RPMI8226 (cell line): ENCODE measurements around the gene GBP7.
"Not testable (repeated sequence)": the region's sequence is repeated elsewhere in the genome, so short reads cannot be mapped to it uniquely, and the experiment has no call there.

Experiments
- DNase-seq: peaks from one replicate; pipeline ENCODE4 v3.0.0-alpha.2; 2015

Gene GBP7

DNA sequence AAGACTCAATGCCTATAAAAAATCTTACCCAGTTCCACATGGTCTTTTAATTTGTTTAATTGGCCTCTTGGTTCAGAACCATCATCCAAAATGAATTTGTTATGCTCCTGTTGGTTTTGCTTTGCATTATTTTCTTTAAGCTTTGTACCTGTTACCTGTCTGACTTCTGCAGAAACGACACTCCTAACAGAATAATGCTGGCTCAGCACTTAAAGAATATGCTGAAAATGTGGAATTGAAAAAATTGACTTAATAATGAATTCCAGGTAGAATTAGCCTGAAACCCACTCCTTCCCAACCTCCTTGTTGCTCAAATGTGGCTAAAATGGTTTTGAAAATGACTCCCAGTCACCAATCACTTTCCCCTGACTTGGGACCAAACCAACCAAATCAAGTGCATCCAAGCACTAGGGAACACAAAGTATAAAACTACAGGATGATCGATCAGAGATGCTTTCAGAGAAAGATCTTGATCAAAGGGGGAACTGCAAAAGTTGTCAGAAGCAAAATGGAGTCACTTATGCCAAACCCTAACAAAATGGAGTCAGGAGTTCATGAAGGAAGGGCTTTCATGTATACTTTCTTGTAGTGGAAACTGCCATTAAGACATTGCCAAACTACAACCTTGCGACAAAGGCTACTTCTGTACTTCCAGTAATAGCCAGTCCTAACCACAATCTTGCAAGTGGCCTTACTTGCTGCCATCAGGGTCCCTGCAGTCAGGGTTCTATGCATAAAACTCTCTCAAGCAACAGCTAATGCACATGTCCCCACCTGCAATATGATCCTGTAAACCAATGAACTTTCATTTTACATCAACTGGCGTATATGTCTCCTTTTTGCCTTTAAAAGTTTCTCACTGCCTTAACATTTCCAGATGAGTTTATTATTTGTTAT is 5.4 kb downstream of the GBP7 start:
- DNase-seq = no peak

- no peak for DNase-seq
Observed at GRCh38 chr1:89169166-89169565, 6.6 kb downstream of the GBP7 start.

DNA sequence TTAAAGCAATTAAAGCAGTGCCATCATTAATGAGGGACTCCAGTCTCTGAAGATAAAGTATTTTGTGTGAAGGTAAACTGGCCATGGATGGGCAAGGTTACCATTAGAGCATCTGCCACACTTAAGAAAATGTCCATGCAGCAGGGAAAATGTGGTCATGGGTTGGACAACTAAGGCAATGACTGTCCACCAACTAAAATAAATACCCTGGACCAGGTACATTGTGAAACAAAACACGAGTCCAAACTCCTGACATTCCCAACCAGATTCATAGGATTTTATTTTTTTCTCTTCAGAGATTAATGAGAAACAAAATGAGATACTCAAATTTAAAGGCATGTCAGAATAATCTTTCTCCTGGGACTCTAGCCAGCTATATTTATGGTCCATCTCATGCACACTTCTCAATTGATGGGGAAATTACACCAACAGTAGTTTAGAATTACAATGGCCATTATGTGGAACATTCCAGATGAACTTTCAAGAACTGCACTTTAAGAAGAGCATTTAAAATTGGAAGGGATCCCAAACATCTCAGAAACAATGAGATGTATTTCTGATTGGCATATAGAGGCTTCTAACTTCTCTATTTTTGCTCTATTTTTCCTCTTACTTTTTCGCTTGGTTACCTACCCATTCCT is 8.1 kb downstream of the GBP7 start:
- DNase-seq = no peak

GRCh38 chr1:89166705-89167104 is 9.1 kb downstream of the GBP7 start:
- no peak for DNase-seq

DNA sequence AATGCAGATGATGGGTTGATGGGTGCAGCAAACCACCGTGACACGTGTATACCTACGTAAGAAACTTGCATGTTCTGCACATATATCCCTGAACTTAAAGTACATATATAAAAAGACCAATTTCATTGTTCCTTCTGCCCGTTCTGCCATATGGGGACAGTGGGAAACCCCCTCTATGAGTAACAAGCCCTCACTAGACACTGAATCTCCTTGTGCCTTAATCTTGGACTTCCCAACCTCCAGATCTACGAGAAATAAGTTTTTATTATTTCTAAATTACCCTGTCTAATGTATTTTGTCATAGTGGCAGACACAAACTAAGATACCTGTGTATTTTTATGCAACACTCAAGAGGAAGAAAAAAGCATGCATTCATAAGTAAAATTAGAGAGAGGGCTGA is 10.0 kb downstream of the GBP7 start:
- DNase-seq = no peak

DNA sequence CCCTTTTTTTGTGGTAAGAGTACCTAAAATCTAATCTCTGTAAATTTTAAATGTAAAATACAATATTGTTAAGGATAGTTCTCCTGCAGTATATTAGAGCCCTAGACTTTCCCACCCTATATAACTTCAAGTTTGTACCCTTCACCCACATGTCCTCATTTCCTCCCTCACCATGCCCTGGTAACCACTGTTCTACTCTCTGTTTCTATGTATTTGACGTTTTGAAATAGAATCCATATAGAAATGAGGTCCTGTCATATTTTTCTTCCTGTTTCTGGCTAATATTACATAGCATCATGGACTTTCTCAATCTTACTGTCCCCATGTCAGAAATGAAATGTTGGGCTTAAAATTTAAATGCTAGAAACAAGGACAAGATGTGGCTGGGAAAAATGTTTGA is 24.8 kb downstream of the GBP7 start:
- no peak for DNase-seq

DNA sequence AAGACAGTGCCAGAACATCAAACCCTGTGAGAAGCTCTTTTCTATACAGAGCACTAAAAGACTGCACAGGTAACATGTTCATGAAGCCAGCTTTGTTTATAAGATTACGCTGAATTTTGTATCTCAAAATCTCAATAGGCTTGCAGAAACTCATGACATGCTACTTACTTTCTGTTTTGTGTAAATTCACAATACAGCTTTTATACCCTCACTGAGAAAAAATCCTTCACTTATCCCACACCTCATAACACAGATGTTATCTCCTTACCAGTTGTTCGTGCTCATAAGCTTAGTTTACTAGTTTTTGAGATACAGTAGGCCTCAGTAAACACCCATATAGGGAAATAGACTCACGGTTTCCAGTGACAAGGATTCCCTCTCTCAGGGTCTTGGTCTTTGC is 25.8 kb downstream of the GBP7 start:
- no peak for DNase-seq

DNA sequence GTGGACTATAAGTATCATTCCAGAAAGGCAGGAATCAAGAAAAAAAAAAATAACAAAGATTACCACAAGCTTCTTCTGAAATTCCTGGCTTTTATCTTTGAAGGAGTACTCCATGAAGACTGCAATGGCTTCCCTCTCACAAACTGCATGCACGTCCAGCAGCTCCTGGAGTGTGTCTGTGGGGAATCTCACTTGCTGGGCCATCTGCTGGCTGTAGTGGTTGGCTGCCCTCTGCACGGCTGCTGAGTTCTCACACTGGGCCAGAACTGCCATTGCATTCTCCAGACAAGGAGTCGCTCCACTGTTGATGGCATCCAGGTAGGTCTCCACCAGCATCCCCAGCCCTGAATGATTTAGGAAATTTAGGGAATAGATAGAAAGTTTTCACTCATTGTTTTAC is 26.6 kb downstream of the GBP7 start:
- no peak for DNase-seq

DNA sequence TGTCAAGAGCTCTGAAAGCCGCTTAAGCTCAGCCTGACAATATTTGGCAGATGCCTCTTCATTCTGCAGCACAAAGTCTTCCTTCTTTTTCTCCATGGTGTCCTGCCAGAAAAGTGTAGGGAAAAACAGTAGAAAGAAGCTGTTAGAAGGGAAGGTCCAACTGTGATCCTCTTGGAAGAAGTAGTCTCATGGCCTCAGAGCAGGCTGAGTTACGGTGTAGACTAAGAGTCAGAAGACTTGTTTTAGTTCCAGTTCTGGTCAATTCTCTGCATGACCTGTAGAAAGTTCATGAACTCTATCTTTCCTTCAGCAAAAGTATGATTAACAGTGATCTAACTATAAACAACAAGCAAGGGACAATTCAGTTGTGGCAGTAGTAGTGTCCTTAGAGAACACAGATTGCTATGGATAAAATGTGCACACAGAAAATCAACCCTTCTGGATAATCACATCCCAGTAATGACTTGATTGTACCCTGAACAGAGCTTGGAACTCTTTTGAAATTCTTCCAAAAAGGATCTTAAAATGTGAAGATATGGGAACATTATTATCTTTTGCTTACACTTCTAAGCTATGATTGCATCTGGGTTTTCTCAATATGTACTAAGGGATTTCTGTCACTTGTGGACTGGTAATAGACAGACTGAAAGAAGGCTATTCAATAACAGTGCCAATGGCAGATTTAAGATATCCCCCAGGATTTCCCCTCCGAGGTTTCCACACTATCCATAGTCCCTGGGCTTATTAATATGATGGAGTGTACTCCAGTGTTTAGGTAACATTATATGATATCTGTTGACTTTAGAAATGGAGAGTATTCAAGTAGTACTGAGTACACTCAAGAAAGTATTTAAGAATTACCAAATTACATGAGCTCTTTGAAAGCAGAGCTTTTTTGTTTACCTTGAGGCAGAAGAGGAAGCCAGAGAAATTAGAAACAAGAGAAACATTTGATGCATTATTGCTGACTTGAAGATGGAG is 27.8 kb downstream of the GBP7 start:
- DNase-seq = no peak

GRCh38 chr1:89146721-89147120 is 29.1 kb downstream of the GBP7 start:
- no peak for DNase-seq

- DNase-seq = no peak
Observed at GRCh38 chr1:89143484-89143883, 32.3 kb downstream of the GBP7 start.

DNA sequence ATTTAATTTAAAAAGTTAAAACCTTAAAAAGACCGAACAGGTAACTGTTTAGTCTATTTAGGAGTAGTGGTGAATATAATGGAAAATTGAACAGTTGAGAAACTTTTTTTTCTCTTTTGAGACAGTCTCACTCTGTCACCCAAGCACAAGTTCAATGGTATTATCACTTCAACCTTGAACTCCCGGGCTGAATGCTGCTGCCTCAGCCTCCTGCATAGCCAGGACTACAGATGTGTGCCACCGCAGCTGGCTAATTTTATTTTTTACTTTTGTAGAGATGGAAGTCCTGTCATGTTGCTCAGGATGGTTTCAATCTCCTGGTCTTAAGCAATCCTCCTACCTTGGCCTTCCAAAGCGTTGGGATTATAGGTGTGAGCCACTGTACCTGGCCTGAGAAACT is 33.6 kb downstream of the GBP7 start:
- no peak for DNase-seq

- no peak for DNase-seq
Observed at GRCh38 chr1:89133747-89134146, 42.1 kb downstream of the GBP7 start.

DNA sequence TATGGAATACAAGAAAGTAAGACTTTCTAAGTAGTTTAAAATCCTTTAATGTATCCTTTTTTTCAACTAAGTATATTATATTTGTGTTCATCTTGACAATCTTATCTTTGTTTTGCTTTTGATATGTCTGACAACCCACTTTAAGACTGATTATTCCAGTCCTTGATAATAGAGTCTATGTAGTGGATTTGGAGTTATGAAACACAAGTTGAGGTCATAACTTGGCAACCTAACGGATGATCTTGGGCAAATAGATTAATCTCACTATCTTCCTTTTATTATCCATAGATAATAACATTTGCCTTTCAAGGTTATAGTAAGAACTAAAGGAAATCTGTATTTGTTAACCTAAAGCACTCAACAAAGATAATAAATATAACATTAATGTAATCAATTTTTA is 45.1 kb downstream of the GBP7 start:
- no peak for DNase-seq

DNA sequence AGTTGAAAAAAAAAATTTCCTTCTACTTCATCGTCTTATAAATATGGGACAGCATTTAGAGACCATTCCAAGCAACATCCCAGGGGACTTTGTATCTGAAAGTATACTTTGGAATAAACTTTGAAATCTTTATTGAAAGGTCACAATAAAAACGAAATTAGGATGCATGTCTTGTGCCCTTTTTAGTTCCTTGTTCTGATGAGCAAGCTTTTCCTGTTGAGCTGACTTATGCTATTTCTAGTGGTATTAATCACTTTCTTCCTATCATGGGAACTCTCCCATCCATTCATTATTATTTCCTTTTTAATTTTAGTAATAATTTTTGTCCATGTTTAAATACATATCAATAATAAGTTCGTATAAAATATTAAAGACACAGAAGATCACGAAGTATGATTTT is 45.9 kb downstream of the GBP7 start:
- no peak for DNase-seq

- DNase-seq = not testable (repeated sequence)
Observed at GRCh38 chr1:89128003-89128458, 47.8 kb downstream of the GBP7 start.

- not testable (repeated sequence) for DNase-seq
Observed at GRCh38 chr1:89126602-89127565, 48.9 kb downstream of the GBP7 start.

GRCh38 chr1:89125913-89126580 is 49.8 kb downstream of the GBP7 start, which contains the start of gene GBP2:
Gene GBP2, minus strand, starts transcription at chr1:89126114. Its CDS starts 4,148 bp downstream, at chr1:89121966.
- DNase-seq = no peak

DNA sequence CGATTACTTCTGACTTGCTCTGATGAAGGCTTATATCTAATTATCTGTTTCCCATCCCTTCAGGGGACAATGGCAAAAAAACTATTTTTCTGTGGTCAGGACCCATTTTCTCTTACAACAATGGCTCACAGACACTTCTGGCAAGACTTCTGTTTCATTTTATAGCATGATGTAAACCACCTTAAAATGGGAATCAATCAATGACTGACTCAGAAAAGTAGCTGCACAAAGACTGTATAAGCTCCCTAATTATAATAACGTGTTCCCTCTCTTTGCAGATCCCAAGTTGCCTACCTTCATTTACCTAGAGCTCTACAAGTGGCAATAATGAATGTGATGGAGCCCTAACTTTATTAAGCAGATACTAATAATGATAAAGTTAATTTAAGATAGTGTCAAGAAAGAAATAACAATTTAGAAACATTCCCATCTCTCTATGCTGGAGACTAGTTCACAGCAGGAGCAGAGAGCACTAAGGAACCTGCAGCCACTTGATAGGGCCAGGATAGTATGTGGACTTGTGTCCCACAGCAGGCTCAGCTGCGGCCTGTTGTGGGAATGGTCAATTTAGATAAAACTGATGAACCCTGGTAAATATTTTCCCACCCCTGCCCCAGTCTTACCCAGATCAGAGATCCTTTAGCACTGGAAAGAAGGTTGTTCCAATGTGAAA is 50.4 kb downstream of the GBP7 start:
- DNase-seq = no peak

GRCh38 chr1:89121641-89122040 is 54.2 kb downstream of the GBP7 start:
- no peak for DNase-seq

GRCh38 chr1:89114662-89115061 is 61.1 kb downstream of the GBP7 start:
- no peak for DNase-seq
